Measurements from ENCODE around the gene DYDC1. TPM values are rescaled to one million over a fixed set of nuclear protein-coding genes. Genes with fewer than 3 reads are reported as not detected.

Gene DYDC1
- polyA plus RNA-seq, 1 of the 3 experiments (the other 2 are of a cell fraction) = not detected

DNA sequence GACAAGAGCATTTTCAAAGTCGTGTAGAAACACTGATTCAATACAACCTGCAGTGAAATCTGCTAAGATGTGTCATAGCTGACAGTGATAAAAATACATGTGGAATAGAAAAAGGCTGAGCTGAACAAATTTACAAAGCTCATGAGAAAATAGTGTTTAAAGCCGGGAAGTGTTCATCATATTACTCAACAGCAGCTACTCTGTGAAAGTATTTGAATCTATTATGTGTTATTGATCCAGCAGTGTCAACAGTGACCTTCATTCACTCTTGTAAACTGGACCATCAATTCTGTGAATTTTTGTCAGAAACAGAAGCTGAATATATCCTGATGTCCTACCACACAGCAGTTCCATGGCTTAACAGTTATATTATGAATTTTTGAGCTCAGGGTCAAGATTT, 11.6 kb downstream of the DYDC1 start:
- 16% methylated on average over 2 of the region's 2 CpGs for WGBS (ENCODE audit: low lambda C conversion rate)
- Histone ChIP-seq H4K20me1 (ENCODE audit: insufficient read depth) (no peaks in the 10 kb centered on the region), H3K4me3 (ENCODE audit: low read depth in 2 of 2, low read length in 1 of 2) (no peak overlapping the region), H3K36me3 (replicated peaks in 1 of 2; ENCODE audit: control insufficient read depth in 1 of 2, insufficient read depth in 2 of 2, low read length in 1 of 2) (no peaks in the 10 kb centered on the region), H3F3A (replicated peaks; ENCODE audit: insufficient read depth) (no peaks in the 10 kb centered on the region), H3K4me2 (no peak overlapping the region), H3K27ac (ENCODE audit: low read depth in 2 of 2, low read length in 1 of 2) (no peak overlapping the region), H3K9me3 (no peaks in the 10 kb centered on the region), H3K4me1 (ENCODE audit: control insufficient read depth in 1 of 2, insufficient read depth in 2 of 2, low read depth in 1 of 2, low read length in 1 of 2) (no peaks in the 10 kb centered on the region), H3K9me2 (no peaks in the 10 kb centered on the region; the same call in 1 of the 2 replicates), H2AFZ (ENCODE audit: low read depth) (no peak overlapping the region), H3K79me2 (ENCODE audit: insufficient read depth) (no peaks in the 10 kb centered on the region), H3K27me3 (ENCODE audit: insufficient read depth) (no peaks in the 10 kb centered on the region), H3K9ac (no peak overlapping the region)
- no peak for DNase-seq
- CTCF ChIA-PET = interaction anchor here (1.6 kb wide), 1 partner anchor 161 kb away, joined by 3 read pairs; no protein-coding TSS in a partner anchor
- no peak for TF ChIP-seq POLR2AphosphoS5 (IDR thresholded peaks at IDR 0.05; ENCODE audit: low read depth, low read length)
- TF ChIP-seq, protein P1, sequence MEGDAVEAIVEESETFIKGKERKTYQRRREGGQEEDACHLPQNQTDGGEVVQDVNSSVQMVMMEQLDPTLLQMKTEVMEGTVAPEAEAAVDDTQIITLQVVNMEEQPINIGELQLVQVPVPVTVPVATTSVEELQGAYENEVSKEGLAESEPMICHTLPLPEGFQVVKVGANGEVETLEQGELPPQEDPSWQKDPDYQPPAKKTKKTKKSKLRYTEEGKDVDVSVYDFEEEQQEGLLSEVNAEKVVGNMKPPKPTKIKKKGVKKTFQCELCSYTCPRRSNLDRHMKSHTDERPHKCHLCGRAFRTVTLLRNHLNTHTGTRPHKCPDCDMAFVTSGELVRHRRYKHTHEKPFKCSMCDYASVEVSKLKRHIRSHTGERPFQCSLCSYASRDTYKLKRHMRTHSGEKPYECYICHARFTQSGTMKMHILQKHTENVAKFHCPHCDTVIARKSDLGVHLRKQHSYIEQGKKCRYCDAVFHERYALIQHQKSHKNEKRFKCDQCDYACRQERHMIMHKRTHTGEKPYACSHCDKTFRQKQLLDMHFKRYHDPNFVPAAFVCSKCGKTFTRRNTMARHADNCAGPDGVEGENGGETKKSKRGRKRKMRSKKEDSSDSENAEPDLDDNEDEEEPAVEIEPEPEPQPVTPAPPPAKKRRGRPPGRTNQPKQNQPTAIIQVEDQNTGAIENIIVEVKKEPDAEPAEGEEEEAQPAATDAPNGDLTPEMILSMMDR (IDR thresholded peaks at IDR 0.05) = no peak
- POLR2A ChIA-PET = no interaction called here

DNA sequence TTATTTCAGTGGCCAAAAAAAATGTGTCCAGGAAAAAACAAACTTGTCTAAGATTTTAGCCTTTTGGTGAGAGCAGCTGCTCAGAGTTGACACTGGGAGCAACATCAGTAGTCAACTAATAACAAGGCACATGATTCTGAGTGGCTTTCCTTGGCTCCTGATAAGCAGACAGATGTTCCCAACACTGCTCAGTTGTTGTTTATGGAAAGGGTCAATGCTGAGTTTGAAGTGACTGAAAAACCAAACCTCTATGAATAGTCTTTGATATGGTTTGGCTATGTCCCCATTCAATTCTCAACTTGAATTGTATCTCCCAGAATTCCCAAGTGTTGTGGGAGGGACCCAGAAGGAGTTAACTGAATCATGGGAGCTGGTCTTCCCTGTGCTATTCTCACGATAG, 12.3 kb downstream of the DYDC1 start:
- TF ChIP-seq, protein P2, sequence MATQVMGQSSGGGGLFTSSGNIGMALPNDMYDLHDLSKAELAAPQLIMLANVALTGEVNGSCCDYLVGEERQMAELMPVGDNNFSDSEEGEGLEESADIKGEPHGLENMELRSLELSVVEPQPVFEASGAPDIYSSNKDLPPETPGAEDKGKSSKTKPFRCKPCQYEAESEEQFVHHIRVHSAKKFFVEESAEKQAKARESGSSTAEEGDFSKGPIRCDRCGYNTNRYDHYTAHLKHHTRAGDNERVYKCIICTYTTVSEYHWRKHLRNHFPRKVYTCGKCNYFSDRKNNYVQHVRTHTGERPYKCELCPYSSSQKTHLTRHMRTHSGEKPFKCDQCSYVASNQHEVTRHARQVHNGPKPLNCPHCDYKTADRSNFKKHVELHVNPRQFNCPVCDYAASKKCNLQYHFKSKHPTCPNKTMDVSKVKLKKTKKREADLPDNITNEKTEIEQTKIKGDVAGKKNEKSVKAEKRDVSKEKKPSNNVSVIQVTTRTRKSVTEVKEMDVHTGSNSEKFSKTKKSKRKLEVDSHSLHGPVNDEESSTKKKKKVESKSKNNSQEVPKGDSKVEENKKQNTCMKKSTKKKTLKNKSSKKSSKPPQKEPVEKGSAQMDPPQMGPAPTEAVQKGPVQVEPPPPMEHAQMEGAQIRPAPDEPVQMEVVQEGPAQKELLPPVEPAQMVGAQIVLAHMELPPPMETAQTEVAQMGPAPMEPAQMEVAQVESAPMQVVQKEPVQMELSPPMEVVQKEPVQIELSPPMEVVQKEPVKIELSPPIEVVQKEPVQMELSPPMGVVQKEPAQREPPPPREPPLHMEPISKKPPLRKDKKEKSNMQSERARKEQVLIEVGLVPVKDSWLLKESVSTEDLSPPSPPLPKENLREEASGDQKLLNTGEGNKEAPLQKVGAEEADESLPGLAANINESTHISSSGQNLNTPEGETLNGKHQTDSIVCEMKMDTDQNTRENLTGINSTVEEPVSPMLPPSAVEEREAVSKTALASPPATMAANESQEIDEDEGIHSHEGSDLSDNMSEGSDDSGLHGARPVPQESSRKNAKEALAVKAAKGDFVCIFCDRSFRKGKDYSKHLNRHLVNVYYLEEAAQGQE (IDR thresholded peaks at IDR 0.05; ENCODE audit: low read depth, low read length) = no peak
- TF ChIP-seq TCF12 (IDR thresholded peaks at IDR 0.05) (no peak), NFIC (IDR thresholded peaks at IDR 0.05; ENCODE audit: borderline replicate concordance) (no peak), CHD2 (IDR thresholded peaks at IDR 0.05; ENCODE audit: low read length, partially characterized antibody) (no peak), RAD21 (IDR thresholded peaks at IDR 0.05; ENCODE audit: low read length) (no peak)
- no peak overlapping the region for H3K4me3 ChIP-seq (ENCODE audit: low read depth in 2 of 2, low read length in 1 of 2)
- no peaks in the 10 kb centered on the region for H3K4me1 ChIP-seq (ENCODE audit: control insufficient read depth in 1 of 2, insufficient read depth in 2 of 2, low read depth in 1 of 2, low read length in 1 of 2)
- no peaks in the 10 kb centered on the region for H4K20me1 ChIP-seq (ENCODE audit: insufficient read depth)
- H3K9me3 ChIP-seq = no peaks in the 10 kb centered on the region
- no peak overlapping the region for H2AFZ ChIP-seq (ENCODE audit: low read depth)
- no peaks in the 10 kb centered on the region; the same call in 1 of the 2 replicates for H3K9me2 ChIP-seq
- CTCF ChIA-PET = interaction anchor here (1.6 kb wide), 1 partner anchor 161 kb away, joined by 3 read pairs; no protein-coding TSS in a partner anchor
- WGBS (ENCODE audit: low lambda C conversion rate) = 38% methylated on average over 1 of the region's 1 CpG
- DNase-seq = no peak
- H3K27ac ChIP-seq (ENCODE audit: low read depth in 2 of 2, low read length in 1 of 2) = no peak overlapping the region
- H3K79me2 ChIP-seq (ENCODE audit: insufficient read depth) = no peaks in the 10 kb centered on the region
- no peaks in the 10 kb centered on the region for H3K27me3 ChIP-seq (ENCODE audit: insufficient read depth)
- H3K4me2 ChIP-seq = no peak overlapping the region
- no peak overlapping the region for H3K9ac ChIP-seq
- no peaks in the 10 kb centered on the region for H3F3A ChIP-seq (replicated peaks; ENCODE audit: insufficient read depth)
- POLR2A ChIA-PET = no interaction called here
- no peaks in the 10 kb centered on the region for H3K36me3 ChIP-seq (replicated peaks in 1 of 2; ENCODE audit: control insufficient read depth in 1 of 2, insufficient read depth in 2 of 2, low read length in 1 of 2)
